Measurements from ENCODE around the gene RNF212B.
"Not testable (repeated sequence)": the region's sequence is repeated elsewhere in the genome, so short reads cannot be mapped to it uniquely, and the experiment has no call there.

RNF212B gene, protein sequence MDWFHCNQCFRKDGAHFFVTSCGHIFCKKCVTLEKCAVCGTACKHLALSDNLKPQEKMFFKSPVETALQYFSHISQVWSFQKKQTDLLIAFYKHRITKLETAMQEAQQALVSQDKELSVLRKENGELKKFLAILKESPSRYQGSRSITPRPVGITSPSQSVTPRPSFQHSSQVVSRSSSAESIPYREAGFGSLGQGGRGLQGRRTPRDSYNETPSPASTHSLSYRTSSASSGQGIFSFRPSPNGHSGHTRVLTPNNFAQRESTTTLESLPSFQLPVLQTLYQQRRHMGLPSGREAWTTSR

DNA sequence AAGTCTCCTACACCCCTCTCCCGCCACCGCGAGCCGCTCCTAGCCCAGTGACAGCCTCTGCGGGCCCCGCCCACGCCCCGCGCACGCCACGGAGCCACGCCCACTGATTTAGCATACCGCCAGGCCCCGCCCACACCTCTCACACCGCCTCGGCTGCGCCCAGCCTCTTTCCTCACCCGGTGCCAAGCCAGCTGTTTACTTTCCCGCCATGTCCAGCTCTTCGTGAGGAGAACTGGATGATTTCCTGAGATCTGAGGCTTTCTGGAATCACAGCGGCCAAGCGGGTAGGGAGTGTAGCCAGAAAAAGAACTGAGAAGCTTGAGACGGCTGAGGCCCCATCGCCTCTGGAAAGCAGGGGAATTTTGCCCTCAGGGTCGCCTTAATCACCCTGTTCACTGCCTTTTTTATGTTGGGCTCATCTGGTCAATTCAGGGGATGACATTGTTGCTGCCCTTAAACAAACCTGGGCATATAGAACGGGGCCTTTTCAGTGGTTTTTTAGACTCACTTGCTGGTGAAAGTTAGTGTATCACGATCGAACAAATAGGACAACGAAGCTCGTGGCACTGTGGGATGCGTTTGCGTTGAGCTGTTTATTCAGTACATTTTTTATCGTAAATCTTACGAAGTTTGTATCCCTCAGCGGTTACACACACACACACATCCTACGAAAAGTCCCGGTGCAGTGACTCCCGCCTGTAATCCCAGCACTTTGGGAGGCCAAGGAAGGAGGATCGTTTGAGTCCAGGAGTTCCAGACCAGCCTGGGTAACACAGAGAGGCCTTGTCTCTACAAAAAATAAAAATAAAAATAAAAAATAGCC lies at the start of gene RNF212B:
Gene RNF212B, plus strand, starts transcription at position 165 of the 823 bp plus-strand sequence. CDS start 2,410 bp downstream, outside the sequence.
- DNase-seq (ENCODE audit: low read depth) = peak; percentile 72

DNA sequence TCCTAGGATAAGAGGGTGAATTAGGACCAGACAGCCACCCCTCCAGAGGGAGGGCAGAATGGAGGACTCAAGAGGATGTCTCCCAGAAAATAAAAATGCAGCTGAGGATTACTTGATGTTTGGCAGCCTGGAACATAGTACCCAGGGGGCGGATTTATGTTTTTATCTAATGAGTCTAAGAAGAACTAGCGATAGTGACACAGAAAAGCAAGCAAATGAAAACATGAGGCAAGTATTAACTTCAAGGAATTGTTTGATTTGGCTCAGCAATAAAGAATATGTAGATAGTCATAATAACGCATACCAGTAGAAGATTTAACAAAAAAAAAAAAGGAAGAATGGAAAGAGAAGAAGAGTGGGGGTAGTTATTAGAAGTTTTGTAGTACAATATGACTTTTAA lies 44.3 kb upstream of the RNF212B start:
- no peak for DNase-seq (ENCODE audit: low read depth)

DNA sequence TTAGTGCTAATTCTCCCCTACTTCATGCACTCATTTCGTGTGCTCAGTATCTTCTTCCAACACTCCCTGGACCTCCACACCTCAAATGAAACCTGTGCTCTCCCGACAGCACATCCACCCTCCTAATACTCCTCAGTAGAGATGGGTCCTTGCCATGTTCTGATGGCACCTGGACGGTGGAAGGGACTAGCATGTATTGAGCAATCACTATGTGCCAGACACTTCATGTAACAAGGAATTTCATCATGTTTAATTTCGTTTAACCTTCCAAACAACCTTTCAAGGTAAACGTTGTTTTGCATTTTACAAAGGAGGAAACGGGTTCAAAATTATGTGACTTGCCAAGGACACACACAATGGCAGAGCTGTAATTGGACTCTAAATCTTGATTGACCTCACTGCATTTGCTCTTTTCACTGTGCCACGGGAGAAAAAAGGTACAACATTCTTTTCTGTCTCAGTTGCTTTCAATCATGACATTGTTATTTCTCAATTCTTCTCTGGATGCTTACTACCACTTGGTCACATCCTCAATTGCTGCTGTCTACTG lies 42.1 kb upstream of the RNF212B start:
- no peak for DNase-seq (ENCODE audit: low read depth)

DNA sequence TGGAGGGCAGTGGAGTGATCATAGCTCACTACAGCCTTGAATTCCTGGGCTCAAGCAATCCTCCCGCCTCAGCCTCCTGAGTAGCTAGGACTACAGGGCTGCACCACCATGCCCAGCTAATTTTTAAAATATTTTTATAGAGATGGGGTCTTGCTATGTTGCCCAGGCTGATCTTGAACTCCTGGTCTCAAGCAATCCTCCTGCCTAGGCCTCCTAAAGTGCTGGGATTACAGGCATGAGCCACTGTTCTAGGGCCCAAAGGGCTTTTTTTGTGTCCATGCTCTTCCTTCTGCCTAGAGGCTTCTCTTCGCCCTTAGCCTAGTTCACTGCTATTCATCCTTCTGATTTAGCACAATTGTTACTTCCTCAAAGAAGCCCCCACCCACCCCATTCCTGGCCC lies 41.2 kb upstream of the RNF212B start:
- DNase-seq (ENCODE audit: low read depth) = not testable (repeated sequence)

DNA sequence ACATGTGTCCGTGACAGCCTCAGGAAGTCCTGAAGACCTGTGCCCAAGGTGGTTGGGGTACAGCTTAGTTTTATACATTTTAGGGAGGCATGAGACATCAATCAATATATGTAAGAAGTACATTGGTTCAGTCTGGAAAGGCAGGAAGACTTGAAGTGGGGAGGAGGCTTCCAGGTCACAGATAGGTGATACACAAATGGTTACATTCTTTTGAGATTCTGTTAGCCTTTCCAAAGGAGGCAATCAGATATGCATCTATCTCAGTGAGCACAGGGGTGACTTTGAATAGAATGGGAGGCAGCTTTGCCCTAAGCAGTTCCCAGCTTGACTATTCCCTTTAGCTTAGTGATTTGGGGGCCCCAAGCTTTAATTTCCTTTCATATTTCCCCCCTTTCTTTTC lies 38.6 kb upstream of the RNF212B start:
- not testable (repeated sequence) for DNase-seq (ENCODE audit: low read depth)

DNA sequence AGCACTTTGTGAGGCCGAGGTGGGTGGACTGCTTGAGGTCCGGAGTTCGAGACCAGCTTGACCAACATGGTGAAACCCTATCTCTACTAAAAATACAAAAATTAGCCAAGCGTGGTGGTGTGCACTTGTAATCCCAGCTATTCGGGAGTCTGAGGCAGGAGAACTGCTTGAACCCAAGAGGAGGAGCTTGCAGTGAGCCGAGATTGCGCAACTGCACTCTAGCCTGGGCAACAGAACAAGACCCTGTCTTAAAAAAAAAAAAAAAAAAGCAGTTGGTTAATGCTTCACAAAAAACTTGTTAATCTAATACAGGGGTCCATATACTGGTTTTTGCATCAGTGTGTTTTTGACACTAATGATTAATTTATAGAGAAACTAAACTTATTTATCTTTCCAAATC lies 35.7 kb upstream of the RNF212B start:
- DNase-seq (ENCODE audit: low read depth) = no peak

DNA sequence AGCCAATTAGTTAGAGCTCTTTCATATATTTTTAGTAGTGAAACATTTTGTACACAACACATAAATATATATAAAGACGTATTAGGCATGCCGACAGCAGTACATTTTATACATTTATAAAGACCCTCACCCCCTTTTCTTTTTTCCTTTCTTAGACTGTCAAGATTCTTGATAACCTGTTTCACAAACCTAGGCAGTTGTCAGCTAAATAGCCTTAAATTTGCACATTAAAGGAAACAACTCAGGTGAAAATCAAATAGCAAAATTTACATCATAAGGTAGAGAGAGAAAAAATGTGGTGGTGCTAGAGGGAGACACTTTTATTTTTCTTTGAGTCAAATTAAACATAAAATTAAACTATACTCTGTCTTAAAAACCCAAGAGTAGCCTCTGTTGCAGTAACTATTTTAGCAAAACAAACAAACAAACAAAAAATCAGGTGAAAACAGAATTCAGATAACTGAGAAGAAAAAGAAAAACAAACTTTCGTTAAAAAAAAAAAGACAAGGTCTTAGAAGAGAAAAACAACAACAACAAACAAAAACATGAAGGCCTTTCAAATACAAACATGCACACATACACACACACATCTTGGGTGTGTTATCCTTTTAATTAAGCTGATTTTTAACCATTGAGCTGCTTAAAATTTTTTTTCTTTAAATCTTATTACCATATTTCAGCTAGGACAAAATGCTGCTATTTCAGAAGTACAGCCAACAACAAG lies 31.2 kb upstream of the RNF212B start:
- no peak for DNase-seq (ENCODE audit: low read depth)

DNA sequence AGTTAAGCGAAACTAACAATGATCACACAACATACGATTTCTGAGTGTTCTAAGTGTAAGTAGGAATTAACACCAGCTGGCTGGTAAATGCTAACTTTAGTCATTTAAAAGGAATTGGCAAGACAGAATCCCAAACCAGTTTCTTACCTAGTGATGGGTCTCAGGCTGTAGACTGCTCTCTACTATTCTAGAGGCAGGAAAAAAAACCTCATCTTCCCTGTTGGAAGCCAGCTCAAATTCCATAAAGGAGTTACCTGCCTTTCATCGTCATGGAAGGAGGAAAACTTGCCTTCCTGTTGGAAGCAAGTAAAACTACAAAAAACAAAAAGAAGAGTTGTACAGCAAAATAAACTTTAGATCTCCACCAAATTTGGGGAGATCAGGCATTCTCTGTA lies 30.6 kb upstream of the RNF212B start:
- no peak for DNase-seq (ENCODE audit: low read depth)

DNA sequence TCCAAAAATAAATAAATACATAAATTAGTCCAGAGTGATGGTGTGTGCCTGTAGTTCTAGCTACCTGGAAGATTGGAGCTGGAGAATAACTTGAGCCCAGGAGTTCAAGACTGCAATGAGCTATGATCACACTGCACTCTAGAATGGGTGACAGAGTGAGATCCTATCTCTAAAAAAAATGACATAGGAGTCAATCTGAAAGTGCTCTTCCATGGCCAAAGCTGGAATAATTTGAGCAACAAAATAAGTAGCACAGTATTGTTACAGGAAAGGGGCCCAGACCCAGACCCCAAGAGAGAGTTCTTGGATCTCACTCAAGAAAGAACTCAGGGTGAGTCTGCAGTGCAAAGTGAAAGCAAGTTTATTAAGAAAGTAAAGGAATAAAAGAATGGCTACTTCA lies 29.4 kb upstream of the RNF212B start:
- no peak for DNase-seq (ENCODE audit: low read depth)

DNA sequence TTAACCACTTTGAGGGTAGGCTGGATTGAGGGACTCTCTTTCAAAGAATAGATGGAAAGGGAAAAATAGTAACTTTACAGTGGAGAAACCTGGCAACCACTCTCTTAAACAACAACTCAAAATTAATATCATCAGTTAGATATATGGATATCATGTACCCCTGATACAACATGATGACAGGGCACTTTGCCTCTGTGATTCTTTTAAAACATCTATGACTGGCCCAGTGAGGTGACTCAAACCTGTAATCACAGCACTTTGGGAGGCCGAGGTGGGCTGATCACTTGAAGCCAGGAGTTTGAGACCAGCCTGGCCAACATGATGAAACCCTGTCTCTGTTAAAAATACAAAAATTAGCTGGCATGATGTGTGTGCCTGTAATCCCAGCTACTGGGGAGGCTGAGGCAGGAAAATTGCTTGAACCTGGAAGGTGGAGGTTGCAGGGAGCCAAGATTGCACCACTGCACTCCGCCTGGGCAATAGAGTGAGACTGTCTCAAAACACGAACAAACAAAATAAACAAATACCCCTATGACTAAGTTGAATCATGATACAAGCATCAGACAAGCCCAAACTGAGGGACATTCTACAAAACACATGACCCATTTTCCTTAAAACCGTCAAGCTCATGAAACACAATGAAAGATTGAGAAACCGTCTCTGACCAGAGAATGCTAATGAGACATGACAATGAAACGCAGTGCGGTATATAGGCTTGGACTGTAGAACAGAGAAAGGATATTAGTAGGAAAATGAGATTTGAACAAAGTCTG lies 27.9 kb upstream of the RNF212B start:
- peak; percentile 66 for DNase-seq (ENCODE audit: low read depth)

DNA sequence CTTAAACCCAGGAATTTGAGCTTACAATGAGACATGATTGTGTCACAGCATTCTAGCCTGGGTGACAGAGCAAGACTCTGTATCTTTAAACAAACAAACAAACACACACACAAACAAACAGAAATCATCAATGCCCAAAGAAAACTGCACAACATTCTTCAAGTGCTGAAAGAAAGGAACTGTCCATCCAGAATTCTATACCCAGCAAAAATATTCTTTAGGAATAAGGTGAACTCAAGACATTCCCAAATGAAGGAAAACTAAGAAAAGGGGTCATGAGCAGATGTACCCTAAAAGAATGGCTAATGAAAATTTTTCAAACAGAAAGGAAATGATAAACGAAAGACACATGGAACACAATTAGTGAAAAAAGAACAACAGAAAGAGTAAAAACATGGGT lies 22.3 kb upstream of the RNF212B start:
- DNase-seq (ENCODE audit: low read depth) = no peak

DNA sequence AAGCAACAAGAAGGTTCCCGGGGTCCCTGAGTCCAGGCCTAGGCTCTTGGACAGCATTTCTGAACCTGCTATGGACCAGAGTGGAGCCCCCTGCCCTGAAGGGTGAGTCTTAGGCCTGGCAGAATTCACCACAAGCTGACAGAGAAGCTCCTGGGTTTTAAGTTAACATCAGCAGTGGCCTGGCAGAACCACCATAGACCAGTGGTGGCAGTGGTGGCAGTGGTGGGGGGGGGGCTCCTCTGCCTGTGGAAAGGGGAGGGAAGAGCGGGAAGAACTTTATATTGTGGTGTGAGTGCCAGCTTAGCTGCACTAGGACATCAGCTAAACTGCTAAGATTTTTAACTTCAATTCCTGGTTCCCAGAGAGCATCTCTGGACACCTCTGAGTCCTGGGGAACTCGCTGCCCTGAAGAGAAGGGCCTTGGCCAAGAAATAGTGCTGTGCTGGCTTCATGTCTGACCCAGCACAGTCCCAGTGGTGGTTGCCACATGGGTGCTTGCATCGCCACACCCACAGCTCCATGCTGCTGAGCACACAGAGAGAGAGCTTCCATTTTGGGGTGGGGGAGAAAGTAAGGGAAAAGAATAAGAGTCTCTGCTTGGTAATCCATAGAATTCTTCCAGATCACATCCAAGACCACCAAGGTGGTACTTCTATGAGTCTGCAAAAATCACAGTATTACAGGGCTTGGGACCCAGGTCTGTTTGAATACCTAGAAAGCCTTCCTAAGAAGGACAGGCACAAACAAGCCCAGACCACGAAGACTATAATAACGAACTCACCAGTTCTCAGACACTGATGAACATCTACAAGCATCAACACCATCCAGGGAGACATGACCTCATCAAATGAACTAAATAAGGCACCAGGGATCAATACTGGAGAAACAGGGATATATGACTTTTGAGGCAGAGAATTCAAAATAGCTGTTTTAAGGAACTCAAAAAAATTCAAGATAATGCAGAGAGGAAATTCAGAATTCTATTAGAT lies 20.4 kb upstream of the RNF212B start:
- DNase-seq (ENCODE audit: low read depth) = no peak

DNA sequence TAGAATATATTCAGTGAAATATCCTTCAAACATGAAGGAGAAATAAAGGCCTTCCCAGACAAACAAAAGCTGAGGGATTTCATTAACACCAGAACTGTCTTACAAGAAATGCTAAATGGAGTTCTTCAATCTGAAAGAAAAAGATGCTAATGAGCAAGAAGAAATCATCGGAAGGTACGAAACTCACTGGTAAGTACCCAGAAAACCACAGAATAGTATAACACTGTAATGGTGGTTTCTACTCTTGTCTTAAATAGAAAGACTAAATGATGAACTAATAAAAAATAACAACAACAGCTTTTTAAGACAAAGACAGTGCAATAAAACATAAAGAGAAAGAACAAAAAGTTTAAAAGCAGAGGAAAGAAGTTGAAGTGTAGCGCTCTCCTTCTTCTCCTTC lies 18.7 kb upstream of the RNF212B start:
- DNase-seq (ENCODE audit: low read depth) = no peak

DNA sequence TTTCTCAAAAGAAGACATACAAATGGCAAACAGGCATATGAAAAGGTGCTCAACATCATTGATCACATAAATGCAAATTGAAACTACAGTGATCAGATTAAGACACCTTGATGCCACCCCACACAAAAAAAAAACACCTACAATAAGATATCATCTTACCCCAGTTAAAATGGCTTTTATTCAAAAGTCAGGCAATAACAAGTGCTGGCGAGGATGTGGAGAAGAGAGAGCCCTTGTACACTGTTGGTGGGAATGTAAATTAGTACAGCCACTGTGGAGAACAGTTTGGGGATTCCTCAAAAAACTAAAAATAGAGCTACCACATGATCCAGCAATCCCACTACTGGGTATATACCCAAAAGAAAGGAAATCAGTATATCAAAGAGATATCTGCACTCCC lies 12.8 kb upstream of the RNF212B start:
- DNase-seq (ENCODE audit: low read depth) = not testable (repeated sequence)

DNA sequence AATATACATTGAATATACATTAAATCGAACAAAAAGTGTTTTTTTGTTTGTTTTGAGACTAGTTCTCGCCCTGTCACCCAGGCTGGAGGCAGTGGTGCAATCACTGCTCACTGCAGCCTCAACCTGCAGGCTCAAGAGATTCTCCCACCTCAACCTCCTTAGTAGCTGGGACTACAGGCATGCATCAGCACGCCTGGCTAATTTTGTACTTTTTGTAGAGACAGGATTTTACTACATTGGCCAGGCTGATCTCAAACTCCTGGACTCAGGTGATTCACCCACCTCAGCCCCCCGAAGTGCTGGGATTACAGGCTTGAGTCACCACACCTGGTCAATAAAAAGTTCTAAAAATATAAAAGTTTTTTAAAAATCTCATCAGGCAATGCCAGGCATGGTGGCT lies 10.2 kb upstream of the RNF212B start:
- no peak for DNase-seq (ENCODE audit: low read depth)

DNA sequence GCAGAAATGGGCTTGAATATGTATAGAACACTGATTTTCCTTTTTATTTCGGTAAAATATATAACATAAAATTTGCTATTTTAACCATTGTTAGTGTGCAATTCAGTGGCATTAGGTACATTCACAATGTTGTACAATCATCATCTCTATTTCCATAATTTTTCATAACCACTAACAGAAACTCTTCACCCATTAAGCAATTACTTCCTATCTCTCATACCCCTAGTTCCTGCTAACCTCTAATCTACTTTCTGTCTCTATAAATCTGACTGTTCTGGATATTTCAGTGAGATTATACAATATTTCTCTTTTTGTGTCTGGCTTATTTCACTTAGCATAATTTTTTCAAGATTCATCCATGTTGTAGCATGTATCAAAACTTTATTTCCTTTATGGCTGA lies 8.9 kb upstream of the RNF212B start:
- peak; percentile 49 for DNase-seq (ENCODE audit: low read depth)

DNA sequence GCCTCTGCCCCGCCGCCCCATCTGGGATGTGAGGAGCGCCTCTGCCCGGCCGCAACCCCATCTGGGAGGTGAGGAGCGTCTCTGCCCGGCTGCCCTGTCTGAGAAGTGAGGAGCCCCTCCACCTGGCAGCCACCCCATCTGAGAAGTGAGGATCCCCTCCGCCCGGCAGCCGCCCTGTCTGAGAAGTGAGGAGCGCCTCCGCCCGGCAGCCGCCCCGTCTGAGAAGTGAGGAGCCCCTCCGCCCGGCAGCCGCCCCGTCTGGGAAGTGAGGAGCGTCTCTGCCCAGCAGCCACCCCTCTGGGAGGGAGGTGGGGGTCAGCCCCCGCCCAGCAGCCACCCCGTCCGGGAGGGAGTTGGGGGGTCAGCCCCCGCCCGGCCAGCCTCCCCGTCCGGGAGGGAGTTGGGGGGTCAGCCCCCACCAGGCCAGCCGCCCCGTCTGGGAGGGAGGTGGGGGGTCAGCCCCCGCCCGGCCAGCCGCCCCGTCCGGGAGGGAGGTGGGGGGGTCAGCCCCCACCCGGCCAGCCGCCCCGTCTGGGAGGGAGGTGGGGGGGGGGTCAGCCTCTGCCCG lies 5.4 kb upstream of the RNF212B start:
- not testable (repeated sequence) for DNase-seq (ENCODE audit: low read depth)

DNA sequence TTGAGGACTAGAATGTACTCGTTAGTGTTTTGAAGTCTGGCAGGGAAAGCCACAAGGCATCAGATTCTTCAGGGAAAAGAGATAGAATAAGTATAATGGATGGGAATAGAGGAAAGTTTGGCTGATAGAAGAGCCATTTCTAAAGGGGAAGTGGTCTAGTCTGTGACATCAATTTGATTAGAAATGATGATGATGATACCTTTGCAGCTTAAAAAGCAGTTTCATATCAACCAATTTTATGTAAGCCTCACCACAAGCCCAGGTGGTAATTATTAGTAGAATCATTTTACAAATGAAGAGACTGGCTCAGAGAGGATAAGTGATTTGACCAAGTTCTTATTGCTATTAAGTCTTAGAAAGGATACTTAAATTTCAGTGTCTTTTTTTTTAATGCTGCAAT lies 2.9 kb downstream of the RNF212B start:
- no peak for DNase-seq (ENCODE audit: low read depth)

DNA sequence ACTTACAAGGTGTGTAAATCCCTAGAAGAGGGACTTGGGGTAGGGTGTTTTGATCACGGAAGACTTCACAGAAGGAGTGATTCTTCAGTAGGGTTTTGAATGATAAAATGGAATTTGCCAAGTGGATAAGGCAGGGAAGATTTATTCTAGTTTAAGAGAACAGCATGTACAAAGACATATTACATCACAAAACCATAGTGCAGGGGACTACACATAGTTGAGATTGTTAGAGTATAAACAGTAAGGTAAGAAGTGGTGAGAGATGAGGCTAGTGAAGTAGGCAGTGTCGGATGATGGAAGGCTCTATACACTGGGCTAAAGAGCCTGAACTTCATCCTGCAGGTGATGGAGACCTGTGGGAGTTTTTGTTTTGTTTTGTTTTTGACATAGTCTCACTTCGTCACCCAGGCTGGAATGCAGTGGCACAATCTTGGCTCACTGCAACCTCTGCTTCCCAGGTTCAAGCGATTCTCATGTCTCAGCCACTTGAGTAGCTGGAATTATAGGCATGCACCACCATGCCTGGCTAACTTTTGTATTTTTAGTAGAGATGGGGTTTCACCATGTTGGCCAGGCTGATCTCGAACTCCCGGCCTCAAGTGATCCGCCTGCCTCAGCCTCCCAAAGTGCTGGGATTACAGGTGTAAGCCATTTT lies 3.5 kb downstream of the RNF212B start:
- peak; percentile 91 for DNase-seq (ENCODE audit: low read depth)

DNA sequence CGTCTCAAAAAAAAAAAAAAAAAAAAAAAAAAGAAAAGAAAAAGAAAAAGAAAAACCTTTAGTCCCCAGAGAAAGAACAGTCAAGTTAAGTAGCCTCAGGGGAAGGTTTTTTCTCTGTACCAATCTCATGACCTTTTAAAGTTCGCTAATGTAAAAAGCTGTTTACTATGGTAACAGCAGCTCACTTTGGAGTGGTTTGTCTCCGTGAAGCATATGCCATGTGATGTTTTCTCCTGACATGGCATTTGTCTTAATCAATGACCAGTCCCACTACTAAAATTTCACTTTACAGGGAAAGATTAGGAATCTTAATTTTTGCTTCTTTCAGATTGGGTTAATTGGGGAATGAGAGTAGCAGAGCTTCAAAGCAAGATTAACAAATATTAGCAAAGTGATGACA lies 4.3 kb downstream of the RNF212B start:
- no peak for DNase-seq (ENCODE audit: low read depth)

All from amniotic epithelial cell (primary cell).